ENCODE measurements around the gene FOSL1. TPM values are rescaled to one million over a fixed set of nuclear protein-coding genes. Genes with fewer than 3 reads are reported as not detected.

Gene FOSL1
- total and polyA plus RNA-seq, 2 experiments from 2014 or later = 14.6 to 17.1 TPM

GRCh38 chr11:65917434-65918210, 17.4 kb upstream of the FOSL1 start:
- DNase-seq (ENCODE audit: low spot score) (no peak), ATAC-seq (no peak)
- no peaks in the 10 kb centered on the region for H3K27me3 ChIP-seq (ENCODE audit: insufficient read depth)
- no peaks in the 10 kb centered on the region for H3K9me3 Mint-ChIP-seq
- peak overlapping the region; percentile 92 for H3K4me2 ChIP-seq
- peaks cover 7% of the 10 kb centered on the region for H3K79me2 ChIP-seq (replicated peaks; ENCODE audit: insufficient read depth)
- TF ChIP-seq CTCF (conservative IDR thresholded peaks at IDR 0.05; ENCODE audit: low read depth in 2 of 2) = no peak
- TF ChIP-seq ZNF462 (CRISPR knock-in tag; IDR thresholded peaks at IDR 0.05) = no peak
- no peak for TF ChIP-seq REST (IDR thresholded peaks at IDR 0.05; ENCODE audit: unreplicated experiment)
- no peak for TF ChIP-seq POLR2AphosphoS5 (IDR thresholded peaks at IDR 0.05; ENCODE audit: low read depth)
- TF ChIP-seq CREB1 (CRISPR knock-in tag; IDR thresholded peaks at IDR 0.05; ENCODE audit: low read depth) = no peak
- TF ChIP-seq ETS1 (IDR thresholded peaks at IDR 0.05) = no peak
- no peak for TF ChIP-seq JUNB (IDR thresholded peaks at IDR 0.05; ENCODE audit: unreplicated experiment)
- TF ChIP-seq EZH2 (IDR thresholded peaks at IDR 0.05; ENCODE audit: low read depth, unreplicated experiment) = no peak
- peaks cover 20% of the 10 kb centered on the region for H3K27me3 Mint-ChIP-seq (ENCODE audit: insufficient read depth, low read depth, poor library complexity)
- H3K36me3 ChIP-seq (ENCODE audit: insufficient read depth) = no peaks in the 10 kb centered on the region; the same call in 1 of the 2 replicates
- peaks cover 5% of the 10 kb centered on the region; the same call in 1 of the 2 replicates for H3K4me1 ChIP-seq (ENCODE audit: insufficient read depth)
- H3K4me1 Mint-ChIP-seq = peaks cover 6% of the 10 kb centered on the region
- H3F3A ChIP-seq (replicated peaks; ENCODE audit: low read depth) = 0 out of 2 replicates have a peak, but pooled peaks cover 6% of the 10 kb centered on the region
- H3K4me3 Mint-ChIP-seq = peak overlapping the region; percentile 83
- no peak overlapping the region for H2AFZ ChIP-seq
- H3K9me2 ChIP-seq (ENCODE audit: insufficient read depth) = no peaks in the 10 kb centered on the region
- no peak overlapping the region for H3K27ac Mint-ChIP-seq
- H4K20me1 ChIP-seq (replicated peaks; ENCODE audit: insufficient read depth) = no peaks in the 10 kb centered on the region
- no peak overlapping the region for H3K27ac ChIP-seq (ENCODE audit: low read depth)
- peak overlapping the region; percentile 98 for H3K4me3 ChIP-seq
- peaks cover 15% of the 10 kb centered on the region for H3K36me3 Mint-ChIP-seq (ENCODE audit: low read depth)

Measured in GM23338 (cell line).